GM13976 (cell line): Measurements from ENCODE around the gene ZNF750.

ENCODE experiments used
- DNase-seq: peaks from one replicate; pipeline ENCODE4 v3.0.0; 2012; ENCODE audit warnings: low spot score
- in situ Hi-C: fragments of 300-500 bp; cut with MboI; formaldehyde crosslinking; loops from one replicate; pipeline ENCODE4 v1.12.0; 2022; ENCODE audit warnings: low sequenced_read_pairs, mixed read lengths, inconsistent platforms; ENCODE audit not compliant: unreplicated experiment
- TF ChIP-seq, protein P1 (sequence below): IDR thresholded peaks from 2 replicates; pipeline ENCODE4 v1.5.1; 2012; ENCODE audit warnings: borderline replicate concordance, mild to moderate bottlenecking; ENCODE audit not compliant: insufficient read depth; ENCODE audit errors: extremely low read depth, missing control alignments, control extremely low read depth

ZNF750 gene

DNA sequence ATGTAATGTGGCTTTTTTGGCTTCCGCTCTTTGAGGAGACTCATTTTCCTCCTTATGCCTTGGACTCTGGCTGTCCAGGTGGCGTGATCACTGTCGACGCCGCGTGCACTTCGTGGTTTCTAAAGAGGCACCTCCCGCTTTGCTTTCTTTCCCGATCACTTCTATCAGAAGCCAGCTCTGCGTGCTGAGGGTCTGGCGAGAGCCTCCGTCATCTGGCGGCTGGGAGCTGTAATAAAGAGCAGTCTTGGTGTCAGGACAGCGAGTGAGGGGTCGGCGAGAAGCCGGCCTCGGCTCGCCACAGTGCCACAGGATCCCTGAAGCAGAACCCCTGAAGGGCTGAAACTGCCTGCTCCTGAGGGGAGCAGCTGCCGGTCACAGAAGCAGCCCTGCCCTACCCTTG lies 7.4 kb downstream of the ZNF750 start:
- no peak for DNase-seq
- TF ChIP-seq, protein P1, sequence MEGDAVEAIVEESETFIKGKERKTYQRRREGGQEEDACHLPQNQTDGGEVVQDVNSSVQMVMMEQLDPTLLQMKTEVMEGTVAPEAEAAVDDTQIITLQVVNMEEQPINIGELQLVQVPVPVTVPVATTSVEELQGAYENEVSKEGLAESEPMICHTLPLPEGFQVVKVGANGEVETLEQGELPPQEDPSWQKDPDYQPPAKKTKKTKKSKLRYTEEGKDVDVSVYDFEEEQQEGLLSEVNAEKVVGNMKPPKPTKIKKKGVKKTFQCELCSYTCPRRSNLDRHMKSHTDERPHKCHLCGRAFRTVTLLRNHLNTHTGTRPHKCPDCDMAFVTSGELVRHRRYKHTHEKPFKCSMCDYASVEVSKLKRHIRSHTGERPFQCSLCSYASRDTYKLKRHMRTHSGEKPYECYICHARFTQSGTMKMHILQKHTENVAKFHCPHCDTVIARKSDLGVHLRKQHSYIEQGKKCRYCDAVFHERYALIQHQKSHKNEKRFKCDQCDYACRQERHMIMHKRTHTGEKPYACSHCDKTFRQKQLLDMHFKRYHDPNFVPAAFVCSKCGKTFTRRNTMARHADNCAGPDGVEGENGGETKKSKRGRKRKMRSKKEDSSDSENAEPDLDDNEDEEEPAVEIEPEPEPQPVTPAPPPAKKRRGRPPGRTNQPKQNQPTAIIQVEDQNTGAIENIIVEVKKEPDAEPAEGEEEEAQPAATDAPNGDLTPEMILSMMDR = no peak
- in situ Hi-C loops = no loop called here

DNA sequence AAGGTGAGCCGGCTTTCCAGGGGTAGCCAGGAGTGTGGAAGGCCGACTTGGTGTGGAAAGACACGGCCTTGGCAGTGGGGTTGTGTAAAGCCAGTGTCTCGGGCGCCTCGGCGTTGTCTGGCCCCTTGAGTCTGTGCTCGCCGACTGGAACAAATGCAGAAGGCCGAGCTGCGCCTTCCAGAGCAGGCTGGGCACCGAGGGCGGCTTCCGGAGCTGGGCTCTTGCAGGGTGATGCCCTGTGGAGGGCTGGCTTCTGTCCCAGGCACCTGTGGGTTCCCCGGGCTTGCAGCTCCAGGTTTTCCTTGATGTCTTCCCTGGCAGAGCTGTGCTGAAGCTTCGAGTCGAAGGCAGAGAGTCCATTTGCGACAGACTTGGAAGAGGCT lies 8.0 kb downstream of the ZNF750 start:
- TF ChIP-seq, protein P1 = no peak
- no peak for DNase-seq
- in situ Hi-C loops = no loop called here

DNA sequence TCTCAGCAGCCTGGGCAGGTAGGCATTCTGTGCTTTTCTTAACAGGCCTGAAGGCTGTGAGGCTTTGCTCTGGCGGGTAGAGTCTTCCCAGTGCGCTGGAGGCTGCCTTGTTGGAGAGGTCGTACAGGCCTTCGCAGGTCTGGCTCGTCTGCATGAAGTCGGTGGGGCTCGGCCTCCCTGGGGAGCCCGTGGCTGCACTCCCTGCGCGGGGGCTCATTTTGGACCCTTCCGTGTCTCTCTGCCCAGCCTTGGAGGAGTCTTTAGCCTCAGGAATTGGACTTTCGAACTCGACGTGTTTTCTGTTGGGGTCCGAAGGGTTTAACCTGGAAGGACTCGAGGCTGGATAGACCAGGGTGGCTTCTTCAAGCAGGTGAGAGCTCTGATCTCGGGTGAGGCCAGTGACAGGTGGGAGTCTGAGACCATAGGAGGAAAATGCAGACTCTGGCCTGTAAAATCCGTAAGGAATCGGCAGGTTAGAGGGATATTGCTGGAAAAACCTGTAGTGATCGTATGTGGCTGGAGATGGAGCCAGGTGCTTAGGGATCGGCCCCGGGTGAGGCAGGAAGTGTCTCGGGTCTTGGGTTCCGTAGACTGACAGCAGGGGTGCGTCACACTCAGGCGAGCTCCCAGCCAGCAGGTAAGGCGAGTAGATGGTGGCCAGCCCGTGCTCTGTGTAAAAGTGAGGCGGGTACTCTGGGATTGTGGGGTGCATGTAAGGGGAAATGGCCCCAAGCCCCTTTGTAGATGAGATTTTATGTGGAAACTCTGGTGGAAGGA lies 8.6 kb downstream of the ZNF750 start:
- in situ Hi-C loops = no loop called here
- TF ChIP-seq, protein P1 = no peak
- DNase-seq = no peak

DNA sequence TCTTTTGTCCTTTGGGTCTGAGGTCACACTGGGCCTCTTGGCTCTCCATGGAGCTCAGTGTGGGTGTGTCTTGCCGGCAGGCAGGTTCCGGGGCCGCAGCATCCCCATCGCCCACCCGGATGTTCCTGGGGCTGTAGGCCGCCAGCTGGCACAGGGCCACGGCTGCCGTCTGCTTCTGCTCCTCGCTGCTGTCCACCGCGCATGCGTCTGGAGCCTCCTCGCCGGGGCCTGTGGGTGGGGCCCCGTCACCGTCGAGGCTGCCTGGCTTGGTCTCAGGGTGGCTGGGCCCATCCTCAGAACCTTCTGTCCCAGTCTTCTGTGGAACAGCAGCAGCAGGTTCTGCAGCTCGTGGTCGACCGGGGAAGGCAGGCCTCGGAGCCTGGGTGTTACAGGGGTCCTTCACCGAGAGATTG lies 9.6 kb downstream of the ZNF750 start:
- TF ChIP-seq, protein P1 = no peak
- in situ Hi-C loops = no loop called here
- no peak for DNase-seq

DNA sequence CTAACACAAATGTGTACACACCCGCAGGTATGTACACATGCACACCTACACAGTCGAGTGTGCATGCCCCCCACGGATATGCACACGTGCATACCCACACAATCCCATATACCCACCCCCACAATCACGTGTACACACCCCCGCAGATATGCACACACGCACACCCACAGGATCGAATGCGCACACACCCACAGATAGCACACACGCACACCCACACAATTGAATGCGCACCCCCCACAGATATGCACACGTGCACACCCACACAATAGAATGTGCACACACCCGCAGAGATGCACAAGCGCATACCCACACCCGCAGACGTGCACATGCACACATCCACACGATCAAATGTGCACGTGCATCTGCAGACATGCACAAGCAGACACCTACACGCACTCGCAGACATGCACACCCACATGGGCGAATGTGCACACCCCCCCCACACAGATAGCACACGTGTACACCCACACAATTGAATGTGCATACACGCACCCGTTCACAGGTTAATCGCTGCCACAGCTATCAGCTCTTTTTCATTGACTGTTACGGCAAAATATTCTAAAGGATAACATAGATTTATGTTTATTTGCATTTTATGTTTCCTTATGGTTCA lies 10.8 kb downstream of the ZNF750 start:
- no peak for DNase-seq
- in situ Hi-C loops = no loop called here
- TF ChIP-seq, protein P1 = no peak

DNA sequence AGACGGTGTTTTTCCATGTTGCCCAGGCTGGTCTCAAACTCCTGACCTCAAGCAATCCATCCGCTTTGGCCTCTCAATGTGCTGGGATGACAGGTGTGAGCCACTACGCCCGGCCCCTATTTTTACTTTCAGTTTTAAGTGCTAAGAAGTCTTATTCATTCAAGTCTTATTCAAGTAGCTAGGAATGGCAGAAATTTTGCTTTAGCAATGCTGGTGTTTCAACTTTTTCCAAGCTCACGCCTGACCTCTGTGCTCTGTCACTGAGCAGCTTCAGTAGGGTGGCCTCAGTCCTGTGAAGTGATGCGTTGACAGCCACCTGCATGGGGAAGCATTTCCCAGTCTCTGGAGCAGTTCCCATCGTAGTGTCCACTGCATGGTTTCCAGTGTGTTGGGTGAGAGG lies 12.9 kb downstream of the ZNF750 start:
- TF ChIP-seq, protein P1 = no peak
- no peak for DNase-seq
- in situ Hi-C loops = no loop called here
